ENCODE measurements around the gene LMBRD2.

DNA sequence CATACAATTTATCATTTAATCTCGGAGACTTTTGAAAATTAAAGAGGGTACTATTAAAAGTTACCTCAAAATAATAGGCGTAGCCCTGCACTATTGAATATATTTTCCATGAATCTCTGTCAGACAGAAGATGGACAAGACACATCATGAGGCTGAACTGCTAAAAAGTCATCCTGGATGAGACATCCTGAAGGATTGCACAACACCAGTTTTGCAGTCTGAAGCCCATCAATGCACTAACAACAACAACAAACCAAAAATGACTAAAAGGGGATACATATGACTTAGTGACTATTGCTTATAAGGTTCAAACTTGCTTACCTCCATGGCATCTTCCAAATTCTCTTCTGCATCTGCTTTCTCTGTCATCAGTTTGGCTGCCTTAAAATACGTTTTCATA, 15.7 kb downstream of the LMBRD2 start:
- TF ChIP-seq, protein P1, sequence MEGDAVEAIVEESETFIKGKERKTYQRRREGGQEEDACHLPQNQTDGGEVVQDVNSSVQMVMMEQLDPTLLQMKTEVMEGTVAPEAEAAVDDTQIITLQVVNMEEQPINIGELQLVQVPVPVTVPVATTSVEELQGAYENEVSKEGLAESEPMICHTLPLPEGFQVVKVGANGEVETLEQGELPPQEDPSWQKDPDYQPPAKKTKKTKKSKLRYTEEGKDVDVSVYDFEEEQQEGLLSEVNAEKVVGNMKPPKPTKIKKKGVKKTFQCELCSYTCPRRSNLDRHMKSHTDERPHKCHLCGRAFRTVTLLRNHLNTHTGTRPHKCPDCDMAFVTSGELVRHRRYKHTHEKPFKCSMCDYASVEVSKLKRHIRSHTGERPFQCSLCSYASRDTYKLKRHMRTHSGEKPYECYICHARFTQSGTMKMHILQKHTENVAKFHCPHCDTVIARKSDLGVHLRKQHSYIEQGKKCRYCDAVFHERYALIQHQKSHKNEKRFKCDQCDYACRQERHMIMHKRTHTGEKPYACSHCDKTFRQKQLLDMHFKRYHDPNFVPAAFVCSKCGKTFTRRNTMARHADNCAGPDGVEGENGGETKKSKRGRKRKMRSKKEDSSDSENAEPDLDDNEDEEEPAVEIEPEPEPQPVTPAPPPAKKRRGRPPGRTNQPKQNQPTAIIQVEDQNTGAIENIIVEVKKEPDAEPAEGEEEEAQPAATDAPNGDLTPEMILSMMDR (IDR thresholded peaks at IDR 0.05 in 2 of 3, conservative IDR thresholded peaks at IDR 0.05 in 1 of 3; ENCODE audit: insufficient read depth in 2 of 3, low read depth in 1 of 3, low read length in 3 of 3): no peak
- no peak for TF ChIP-seq ZNF644 (tag; IDR thresholded peaks at IDR 0.05; ENCODE audit: low read depth)
- TF ChIP-seq MXI1 (IDR thresholded peaks at IDR 0.05; ENCODE audit: low read depth, low read length): no peak
